Astrocyte of the spinal cord (primary cell): ENCODE measurements around the gene WNT2B.
A peak's percentile ranks its signal among the peaks of the same experiment; 100 is the strongest.

ENCODE experiments used
- DNase-seq: peaks from one replicate; pipeline ENCODE4 v3.0.0; 2011; ENCODE audit warnings: low read depth, low spot score
- H3K4me3 ChIP-seq: 2 replicates; pipeline ENCODE4 v1.5.1; 2011; ENCODE audit warnings: low read depth, mild to moderate bottlenecking, low read length, moderate library complexity
- in situ Hi-C: cut with HindIII; loops from 2 replicates; pipeline ENCODE4 v1.10.0; 2017; ENCODE audit warnings: low sequenced_read_pairs
- TF ChIP-seq, protein P1 (sequence below): IDR thresholded peaks from 2 replicates; pipeline ENCODE4 v1.5.1; 2012; ENCODE audit warnings: low read depth, mild to moderate bottlenecking, low read length, inconsistent platforms

WNT2B gene

GRCh38 chr1:112529301-112529700 lies 20.5 kb downstream of the WNT2B start:
- DNase-seq, result peak; percentile 50
- in situ Hi-C loops, result no loop called here

DNA sequence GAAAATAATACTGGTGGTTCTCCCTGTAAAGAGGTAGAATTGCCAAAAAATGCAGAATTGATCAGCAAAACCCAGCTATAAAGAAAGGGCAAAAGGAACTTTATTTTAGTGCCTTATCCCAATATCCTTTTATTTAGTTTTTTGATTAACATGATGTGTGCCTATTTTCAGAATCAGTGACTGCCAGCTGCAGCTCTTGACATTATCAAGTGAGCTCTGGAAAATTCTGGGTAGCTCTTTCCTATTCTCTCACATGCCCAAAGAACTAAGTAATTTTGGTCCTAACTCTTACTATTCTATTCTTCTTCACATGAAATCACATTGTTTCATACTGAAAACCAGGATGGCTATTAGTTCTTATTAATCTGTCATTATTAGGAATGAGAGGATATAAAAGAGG lies 22.1 kb downstream of the WNT2B start:
- no peak overlapping the region for H3K4me3 ChIP-seq
- in situ Hi-C loops, result no loop called here
- no peak for DNase-seq
- TF ChIP-seq, protein P1, sequence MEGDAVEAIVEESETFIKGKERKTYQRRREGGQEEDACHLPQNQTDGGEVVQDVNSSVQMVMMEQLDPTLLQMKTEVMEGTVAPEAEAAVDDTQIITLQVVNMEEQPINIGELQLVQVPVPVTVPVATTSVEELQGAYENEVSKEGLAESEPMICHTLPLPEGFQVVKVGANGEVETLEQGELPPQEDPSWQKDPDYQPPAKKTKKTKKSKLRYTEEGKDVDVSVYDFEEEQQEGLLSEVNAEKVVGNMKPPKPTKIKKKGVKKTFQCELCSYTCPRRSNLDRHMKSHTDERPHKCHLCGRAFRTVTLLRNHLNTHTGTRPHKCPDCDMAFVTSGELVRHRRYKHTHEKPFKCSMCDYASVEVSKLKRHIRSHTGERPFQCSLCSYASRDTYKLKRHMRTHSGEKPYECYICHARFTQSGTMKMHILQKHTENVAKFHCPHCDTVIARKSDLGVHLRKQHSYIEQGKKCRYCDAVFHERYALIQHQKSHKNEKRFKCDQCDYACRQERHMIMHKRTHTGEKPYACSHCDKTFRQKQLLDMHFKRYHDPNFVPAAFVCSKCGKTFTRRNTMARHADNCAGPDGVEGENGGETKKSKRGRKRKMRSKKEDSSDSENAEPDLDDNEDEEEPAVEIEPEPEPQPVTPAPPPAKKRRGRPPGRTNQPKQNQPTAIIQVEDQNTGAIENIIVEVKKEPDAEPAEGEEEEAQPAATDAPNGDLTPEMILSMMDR, result no peak

More at GRCh38 chr1:112529301-112529700, 20.5 kb downstream of the WNT2B start:
- TF ChIP-seq, protein P1, result no peak
- H3K4me3 ChIP-seq, result no peak overlapping the region

GRCh38 chr1:112532064-112532463 lies 23.3 kb downstream of the WNT2B start:
- no peak overlapping the region for H3K4me3 ChIP-seq
- DNase-seq, result no peak
- in situ Hi-C loops, result no loop called here
- TF ChIP-seq, protein P1, result no peak

- in situ Hi-C loops, result no loop called here
Observed at GRCh38 chr1:112533029-112533428, 24.3 kb downstream of the WNT2B start.

GRCh38 chr1:112536561-112536960 lies 27.8 kb downstream of the WNT2B start:
- DNase-seq, result no peak
- TF ChIP-seq, protein P1, result no peak
- in situ Hi-C loops, result no loop called here
- H3K4me3 ChIP-seq, result no peak overlapping the region

More at GRCh38 chr1:112533029-112533428, 24.3 kb downstream of the WNT2B start:
- no peak overlapping the region for H3K4me3 ChIP-seq
- TF ChIP-seq, protein P1, result no peak
- DNase-seq, result peak; percentile 84

- no peak overlapping the region for H3K4me3 ChIP-seq
- in situ Hi-C loops, result no loop called here
- TF ChIP-seq, protein P1, result no peak
- DNase-seq, result no peak
Observed at GRCh38 chr1:112537456-112537855, 28.7 kb downstream of the WNT2B start.

GRCh38 chr1:112538883-112539282 lies 30.1 kb downstream of the WNT2B start:
- TF ChIP-seq, protein P1, result no peak
- no peak overlapping the region for H3K4me3 ChIP-seq
- in situ Hi-C loops, result no loop called here
- no peak for DNase-seq
